Right lobe of liver (tissue), 4 donors: ENCODE data around the gene DDX51.

ENCODE experiments used
- POLR2A ChIP-seq: fragments of 450-650 bp; IDR thresholded peaks from one replicate; pipeline ENCODE4 v1.6.1; 2017; ENCODE audit warnings: antibody characterized with exemption, mild to moderate bottlenecking
- TF ChIP-seq, protein P1 (sequence below), 4 donors: fragments of 200-600 bp in 3 of 4; fragments of 450-650 bp in 1 of 4; IDR thresholded peaks; one replicate each; pipeline versions ENCODE4 v1.5.1 to v1.8.0; 2016 to 2022; ENCODE audit warnings: antibody characterized with exemption in 4 of 4, mild to moderate bottlenecking in 2 of 4
- donor health status: DM: no; HTN: no; CAD: no.
- donor health status: DM: no; HTN: no; CAD: no.
- donor health status: DM: no; HTN: yes; CAD: no.

DNA sequence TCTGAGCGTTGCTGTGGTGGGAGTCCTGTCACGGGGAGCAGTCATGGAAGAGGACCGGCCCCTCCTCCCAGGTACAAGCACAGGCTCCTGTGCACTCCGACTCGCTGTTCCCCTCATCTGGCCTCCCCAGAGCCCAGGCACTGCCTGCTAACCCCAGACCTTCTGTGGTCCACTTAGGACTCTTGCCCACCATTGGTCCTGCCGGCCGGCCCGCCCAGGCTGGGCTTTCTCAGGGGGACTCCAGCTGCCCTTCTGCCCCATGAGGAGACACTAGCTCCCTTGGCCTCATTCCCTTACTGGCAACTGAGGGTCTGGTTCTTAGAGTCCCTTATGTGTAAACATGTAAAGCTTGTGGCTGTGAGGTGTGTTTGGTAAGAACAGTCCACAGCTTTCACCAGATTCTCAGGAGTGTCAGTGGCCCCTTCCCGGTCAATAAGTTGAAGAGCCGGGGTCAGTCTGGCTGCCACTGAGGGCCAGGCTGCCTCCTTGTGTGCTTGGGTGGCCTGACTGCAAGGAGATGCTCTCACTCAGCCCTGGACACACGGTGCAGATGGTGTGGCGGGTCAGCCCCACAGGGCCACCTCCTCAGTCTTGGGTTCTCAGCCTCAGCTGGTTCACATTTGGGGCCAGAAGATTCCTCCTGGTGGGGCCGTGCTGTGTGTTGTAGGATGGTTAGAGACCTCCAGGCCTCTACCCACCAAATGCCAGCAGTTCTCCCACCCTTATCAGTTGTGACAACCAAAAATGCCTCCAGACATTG, 43.6 kb downstream of the DDX51 start:
- TF ChIP-seq POLR2A: no peak
- TF ChIP-seq, protein P1, sequence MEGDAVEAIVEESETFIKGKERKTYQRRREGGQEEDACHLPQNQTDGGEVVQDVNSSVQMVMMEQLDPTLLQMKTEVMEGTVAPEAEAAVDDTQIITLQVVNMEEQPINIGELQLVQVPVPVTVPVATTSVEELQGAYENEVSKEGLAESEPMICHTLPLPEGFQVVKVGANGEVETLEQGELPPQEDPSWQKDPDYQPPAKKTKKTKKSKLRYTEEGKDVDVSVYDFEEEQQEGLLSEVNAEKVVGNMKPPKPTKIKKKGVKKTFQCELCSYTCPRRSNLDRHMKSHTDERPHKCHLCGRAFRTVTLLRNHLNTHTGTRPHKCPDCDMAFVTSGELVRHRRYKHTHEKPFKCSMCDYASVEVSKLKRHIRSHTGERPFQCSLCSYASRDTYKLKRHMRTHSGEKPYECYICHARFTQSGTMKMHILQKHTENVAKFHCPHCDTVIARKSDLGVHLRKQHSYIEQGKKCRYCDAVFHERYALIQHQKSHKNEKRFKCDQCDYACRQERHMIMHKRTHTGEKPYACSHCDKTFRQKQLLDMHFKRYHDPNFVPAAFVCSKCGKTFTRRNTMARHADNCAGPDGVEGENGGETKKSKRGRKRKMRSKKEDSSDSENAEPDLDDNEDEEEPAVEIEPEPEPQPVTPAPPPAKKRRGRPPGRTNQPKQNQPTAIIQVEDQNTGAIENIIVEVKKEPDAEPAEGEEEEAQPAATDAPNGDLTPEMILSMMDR (IDR thresholded peaks at IDR 0.05): no peak
